Measurements from ENCODE around the gene CTSA.

CTSA gene

DNA sequence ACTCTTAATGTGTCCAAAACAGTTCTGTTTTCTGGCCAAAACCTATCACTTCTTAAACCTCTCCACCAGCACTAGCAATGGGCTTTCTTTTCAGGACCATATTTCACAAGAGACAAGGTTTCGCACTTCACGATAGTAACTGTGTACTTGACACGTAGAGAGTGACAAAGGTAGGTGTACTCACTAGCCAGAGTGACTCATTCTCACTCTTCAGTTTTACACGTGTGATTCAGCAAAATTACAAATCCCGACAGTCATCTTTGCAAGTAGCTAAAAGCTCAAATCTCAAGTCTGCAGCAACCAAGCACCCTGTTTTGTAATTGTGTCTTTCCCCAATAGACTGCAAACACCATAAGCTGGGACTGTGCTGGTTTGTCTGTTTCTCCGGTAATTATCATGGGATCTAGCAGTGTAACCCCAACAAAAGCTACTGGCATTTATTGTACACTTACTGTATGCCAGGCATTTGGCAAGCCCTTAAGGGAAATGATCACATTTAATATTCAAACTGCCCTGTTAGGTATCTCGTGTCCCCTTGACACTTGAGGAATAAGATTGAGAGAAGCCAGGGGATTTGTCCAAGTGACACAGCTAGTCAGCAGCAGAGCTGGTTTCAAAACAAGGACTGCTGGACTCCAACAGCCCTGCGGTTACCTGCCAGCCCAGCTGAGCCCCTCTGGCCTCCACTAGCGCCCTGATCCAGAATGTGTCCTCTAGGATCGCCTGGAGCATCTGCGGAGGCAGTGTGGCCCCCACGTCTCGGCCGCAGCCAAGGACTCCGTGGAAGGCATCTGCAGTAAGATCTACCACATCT, 53.2 kb downstream of the CTSA start:
- no peak for DNase-seq

DNA sequence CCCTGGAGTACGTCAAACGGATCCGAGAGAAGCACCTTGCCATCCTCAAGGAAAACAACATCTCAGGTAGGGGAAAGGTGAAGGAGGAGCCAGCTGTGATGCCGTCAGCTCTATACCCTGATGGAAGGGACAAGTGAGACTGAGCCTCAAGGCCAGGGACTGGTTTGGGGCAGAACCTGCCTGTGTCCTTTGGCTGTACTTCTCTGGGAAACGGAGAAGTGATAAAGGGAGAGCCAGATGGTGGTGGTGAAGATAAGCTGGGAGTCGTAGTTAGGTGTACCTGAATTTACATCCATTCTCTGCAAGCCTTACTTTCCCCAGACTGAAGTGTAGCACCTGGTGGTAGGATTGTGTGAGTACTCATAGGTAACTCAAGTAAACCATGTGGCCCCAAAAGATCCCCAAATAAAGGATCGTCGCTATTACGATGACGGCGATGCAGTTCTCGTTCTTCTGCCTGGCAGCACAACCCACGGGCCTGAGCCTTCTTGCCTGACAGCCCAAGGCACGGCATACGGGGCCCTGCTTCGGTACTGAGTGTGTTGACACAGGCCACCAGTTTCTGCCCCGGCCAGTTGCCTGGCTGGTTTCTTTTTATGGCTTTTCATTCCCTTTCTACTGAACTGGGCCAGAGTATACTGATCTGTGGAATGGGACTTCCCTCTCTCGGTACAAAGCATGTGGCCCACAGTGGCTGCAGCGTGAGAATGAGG, 54.0 kb downstream of the CTSA start:
- no peak for DNase-seq

- no peak for DNase-seq
Measured at GRCh38 chr20:45945678-45946148, 54.6 kb downstream of the CTSA start.

- DNase-seq: no peak
Measured at GRCh38 chr20:45946149-45946970, 55.2 kb downstream of the CTSA start.

GRCh38 chr20:45947110-45947866, 56.2 kb downstream of the CTSA start:
- DNase-seq: no peak

GRCh38 chr20:45948261-45948733, 57.2 kb downstream of the CTSA start:
- DNase-seq: no peak
